OCI-LY3 (cell line): ENCODE data around the gene DDX17.

Experiments used
- H2AFZ ChIP-seq: fragments of 200-600, 300-600 bp; shearing (Covaris generic); 2 replicates; pipeline ENCODE4 v1.6.0; 2014; ENCODE audit warnings: antibody characterized with exemption, low read depth, low read length
- H3K27ac ChIP-seq: fragments of 200-600, 300-600 bp; sonication (generic); 2 replicates; pipeline ENCODE4 v1.5.1; 2014; ENCODE audit warnings: mild to moderate bottlenecking, low read length, moderate library complexity, mixed read lengths
- H3K27me3 ChIP-seq: fragments of 200-600, 300-600 bp; sonication (generic); 2 replicates; pipeline ENCODE4 v1.6.1; 2014; ENCODE audit warnings: low read depth, low read length, mixed read lengths
- H3K36me3 ChIP-seq: fragments of 200-600, 300-600 bp; sonication (generic); replicated peaks from 2 replicates; pipeline ENCODE3; 2014; ENCODE audit warnings: low read depth, low read length, mixed read lengths
- H3K4me1 ChIP-seq: fragments of 300-600, 200-600 bp; sonication (generic); 2 replicates; pipeline ENCODE4 v1.6.1; 2014; ENCODE audit warnings: low read length, mixed read lengths
- H3K4me2 ChIP-seq: fragments of 200-600, 300-600 bp; sonication (generic); 2 replicates; pipeline ENCODE4 v1.6.1; 2014; ENCODE audit warnings: low read length, mixed read lengths
- H3K4me3 ChIP-seq: fragments of 300-600, 200-600 bp; sonication (generic); 2 replicates; pipeline ENCODE4 v1.5.1; 2014; ENCODE audit warnings: antibody characterized with exemption, mild to moderate bottlenecking, low read length, moderate library complexity
- H3K79me2 ChIP-seq: fragments of 300-600, 200-600 bp; shearing (Covaris generic); 2 replicates; pipeline ENCODE4 v1.6.1; 2014; ENCODE audit warnings: mild to moderate bottlenecking, low read length, mixed read lengths
- H3K9ac ChIP-seq: fragments of 300-600, 200-600 bp; shearing (Covaris generic); 2 replicates; pipeline ENCODE4 v1.6.0; 2014; ENCODE audit warnings: mild to moderate bottlenecking, low read length, moderate library complexity
- H3K9me3 ChIP-seq: fragments of 200-600, 300-600 bp; shearing (Covaris generic); 2 replicates; pipeline ENCODE4 v1.6.1; 2014; ENCODE audit warnings: low read length, mixed read lengths; ENCODE audit not compliant: insufficient read depth
- H4K20me1 ChIP-seq: fragments of 200-600, 300-600 bp; sonication (generic); 2 replicates; pipeline ENCODE4 v1.6.1; 2016; ENCODE audit warnings: low read length, mixed read lengths; ENCODE audit not compliant: insufficient read depth
- EZH2phosphoT487 ChIP-seq: fragments of 200-600 bp; shearing (Covaris generic); IDR thresholded peaks from 2 replicates; pipeline ENCODE4 v1.6.1; 2018; ENCODE audit warnings: antibody characterized with exemption, mixed run types, low read depth
- TF ChIP-seq, protein P1 (sequence below): fragments of 200-600, 300-600 bp; sonication (generic); IDR thresholded peaks from 2 replicates; pipeline ENCODE4 v1.5.1; 2014; ENCODE audit warnings: antibody characterized with exemption, low read length, low read depth

Gene DDX17

DNA sequence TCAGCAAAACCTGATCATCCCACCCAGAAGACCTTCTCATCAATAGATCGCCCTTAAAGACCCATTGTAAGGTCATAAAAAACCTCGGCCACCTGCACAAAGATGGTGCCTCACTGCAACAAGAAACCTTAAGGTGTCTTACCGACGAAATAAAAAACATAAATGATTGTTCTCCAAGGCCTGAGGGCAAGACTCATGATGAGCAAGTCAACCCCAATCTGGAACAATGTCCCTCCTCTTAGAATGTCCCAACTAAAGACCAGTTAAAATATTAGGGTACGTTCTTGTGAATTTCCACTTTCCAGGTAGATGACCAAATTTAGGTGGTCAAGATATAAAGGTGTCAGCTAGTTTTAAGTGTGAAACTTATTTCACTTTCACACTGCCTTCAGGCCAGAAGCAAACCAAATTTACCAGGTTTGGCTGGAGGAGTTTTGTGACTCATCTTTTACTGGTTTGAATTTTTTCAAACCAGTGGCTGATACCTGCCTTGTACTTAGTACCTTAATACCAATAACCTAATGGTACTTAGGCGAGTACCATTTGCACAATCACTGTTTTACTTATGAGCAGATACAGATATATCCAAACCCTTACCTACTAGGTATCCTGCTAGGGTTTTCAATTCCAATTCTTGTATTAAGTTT is 23.3 kb downstream of the DDX17 start:
- H3K79me2 ChIP-seq: peaks cover 1% of the 10 kb centered on the region; the same call in 1 of the 2 replicates
- H3K4me2 ChIP-seq: no peak overlapping the region
- no peak overlapping the region for H2AFZ ChIP-seq
- H3K9ac ChIP-seq: no peak overlapping the region
- H3K9me3 ChIP-seq: no peaks in the 10 kb centered on the region
- no peaks in the 10 kb centered on the region for H3K4me1 ChIP-seq
- H4K20me1 ChIP-seq: peaks cover 38% of the 10 kb centered on the region
- TF ChIP-seq, protein P1, sequence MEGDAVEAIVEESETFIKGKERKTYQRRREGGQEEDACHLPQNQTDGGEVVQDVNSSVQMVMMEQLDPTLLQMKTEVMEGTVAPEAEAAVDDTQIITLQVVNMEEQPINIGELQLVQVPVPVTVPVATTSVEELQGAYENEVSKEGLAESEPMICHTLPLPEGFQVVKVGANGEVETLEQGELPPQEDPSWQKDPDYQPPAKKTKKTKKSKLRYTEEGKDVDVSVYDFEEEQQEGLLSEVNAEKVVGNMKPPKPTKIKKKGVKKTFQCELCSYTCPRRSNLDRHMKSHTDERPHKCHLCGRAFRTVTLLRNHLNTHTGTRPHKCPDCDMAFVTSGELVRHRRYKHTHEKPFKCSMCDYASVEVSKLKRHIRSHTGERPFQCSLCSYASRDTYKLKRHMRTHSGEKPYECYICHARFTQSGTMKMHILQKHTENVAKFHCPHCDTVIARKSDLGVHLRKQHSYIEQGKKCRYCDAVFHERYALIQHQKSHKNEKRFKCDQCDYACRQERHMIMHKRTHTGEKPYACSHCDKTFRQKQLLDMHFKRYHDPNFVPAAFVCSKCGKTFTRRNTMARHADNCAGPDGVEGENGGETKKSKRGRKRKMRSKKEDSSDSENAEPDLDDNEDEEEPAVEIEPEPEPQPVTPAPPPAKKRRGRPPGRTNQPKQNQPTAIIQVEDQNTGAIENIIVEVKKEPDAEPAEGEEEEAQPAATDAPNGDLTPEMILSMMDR: no peak
- TF ChIP-seq EZH2phosphoT487: no peak
- H3K36me3 ChIP-seq: peaks cover 68% of the 10 kb centered on the region
- H3K27ac ChIP-seq: no peak overlapping the region
- no peak overlapping the region for H3K4me3 ChIP-seq
- no peaks in the 10 kb centered on the region for H3K27me3 ChIP-seq

DNA sequence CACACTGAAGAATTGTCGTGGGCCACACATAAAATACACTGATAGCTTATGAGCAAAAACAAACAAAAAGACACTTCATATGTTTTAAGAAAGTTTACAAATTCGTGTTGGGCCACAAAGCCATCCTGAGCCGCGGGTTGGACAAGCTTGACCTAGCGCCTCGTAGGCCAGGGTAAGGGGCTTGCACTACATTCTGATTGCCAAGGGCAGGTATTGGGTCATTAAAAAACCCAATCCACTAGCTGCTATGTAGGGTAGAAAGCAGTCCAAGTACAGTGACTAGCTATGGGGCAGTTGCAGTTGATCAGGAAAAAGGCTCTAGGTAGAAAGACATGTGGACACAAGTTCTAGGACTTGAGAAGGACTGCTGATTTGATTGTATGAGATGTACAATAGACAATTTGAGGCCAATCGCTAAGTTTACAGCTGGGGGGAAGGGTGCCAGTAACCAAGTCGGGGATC is 24.2 kb downstream of the DDX17 start:
- Histone ChIP-seq H2AFZ (no peak overlapping the region), H3K79me2 (no peaks in the 10 kb centered on the region; the same call in 1 of the 2 replicates), H3K4me1 (no peaks in the 10 kb centered on the region), H3K36me3 (peaks cover 64% of the 10 kb centered on the region), H3K27ac (no peak overlapping the region), H3K9me3 (no peaks in the 10 kb centered on the region), H3K9ac (no peak overlapping the region), H3K4me3 (no peak overlapping the region), H3K27me3 (no peaks in the 10 kb centered on the region), H4K20me1 (peaks cover 36% of the 10 kb centered on the region; the same call in 1 of the 2 replicates), H3K4me2 (no peak overlapping the region)
- TF ChIP-seq, protein P1: no peak
- TF ChIP-seq EZH2phosphoT487: no peak

- no peak overlapping the region for H3K27ac ChIP-seq
Observed at GRCh38 chr22:38481162-38481870, 24.8 kb downstream of the DDX17 start.

More at GRCh38 chr22:38481162-38481870, 24.8 kb downstream of the DDX17 start:
- no peaks in the 10 kb centered on the region for H3K9me3 ChIP-seq
- TF ChIP-seq, protein P1: no peak
- no peak for TF ChIP-seq EZH2phosphoT487
- H3K27me3 ChIP-seq: no peaks in the 10 kb centered on the region
- H3K4me3 ChIP-seq: no peak overlapping the region
- H3K79me2 ChIP-seq: no peaks in the 10 kb centered on the region; the same call in 1 of the 2 replicates
- H3K4me1 ChIP-seq: no peaks in the 10 kb centered on the region
- no peak overlapping the region for H2AFZ ChIP-seq
- H4K20me1 ChIP-seq: peaks cover 31% of the 10 kb centered on the region; the same call in 1 of the 2 replicates
- H3K4me2 ChIP-seq: no peak overlapping the region
- H3K9ac ChIP-seq: no peak overlapping the region
- H3K36me3 ChIP-seq: peaks cover 59% of the 10 kb centered on the region
